Hepatocyte (in vitro differentiated cells): ENCODE data around the gene ARV1. TPM values are rescaled to one million over a fixed set of nuclear protein-coding genes. Genes with fewer than 3 reads are reported as not detected.

Source experiments
- DNase-seq: peaks from one replicate; pipeline ENCODE4 v3.0.0-alpha.2; 2016; ENCODE audit warnings: low spot score
- H2AFZ ChIP-seq: fragments of 200-600 bp; sonication (generic); 2 replicates; pipeline ENCODE4 v1.6.0; 2016; ENCODE audit warnings: antibody characterized with exemption, mild to moderate bottlenecking
- H3K27ac ChIP-seq: fragments of 200-600 bp; sonication (generic); 2 replicates; pipeline ENCODE4 v1.5.1; 2016; ENCODE audit warnings: mild to moderate bottlenecking
- H3K27me3 ChIP-seq: fragments of 200-600 bp; sonication (generic); 2 replicates; pipeline ENCODE4 v1.6.1; 2016
- H3K36me3 ChIP-seq: fragments of 200-600 bp; sonication (generic); replicated peaks from 2 replicates; pipeline ENCODE4 v1.5.1; 2016; ENCODE audit warnings: low read depth; ENCODE audit not compliant: insufficient read depth
- H3K4me1 ChIP-seq: fragments of 200-600 bp; sonication (generic); 2 replicates; pipeline ENCODE4 v1.5.1; 2016; ENCODE audit warnings: mild to moderate bottlenecking, moderate library complexity; ENCODE audit not compliant: insufficient read depth
- H3K4me2 ChIP-seq: fragments of 200-600 bp; sonication (generic); 2 replicates; pipeline ENCODE4 v1.6.0; 2016
- H3K4me3 ChIP-seq: fragments of 200-600 bp; sonication (generic); 2 replicates; pipeline ENCODE4 v1.5.1; 2016; ENCODE audit warnings: mild to moderate bottlenecking
- H3K79me2 ChIP-seq: fragments of 200-600 bp; sonication (generic); 2 replicates; pipeline ENCODE4 v1.6.0; 2017; ENCODE audit warnings: mild to moderate bottlenecking
- H3K9me2 ChIP-seq: fragments of 200-600 bp; sonication (generic); replicated peaks from 2 replicates; pipeline ENCODE4 v1.6.0; 2017; ENCODE audit warnings: mild to moderate bottlenecking; ENCODE audit not compliant: insufficient read depth
- H3K9me3 ChIP-seq: fragments of 200-600 bp; sonication (generic); 2 replicates; pipeline ENCODE4 v1.5.1; 2016; ENCODE audit warnings: low read depth, mild to moderate bottlenecking
- H4K20me1 ChIP-seq: fragments of 200-600 bp; sonication (generic); 2 replicates; pipeline ENCODE4 v1.6.0; 2016; ENCODE audit warnings: mild to moderate bottlenecking; ENCODE audit not compliant: insufficient read depth, poor library complexity, severe bottlenecking
- EZH2 ChIP-seq: fragments of 200-600 bp; sonication (generic); IDR thresholded peaks from 2 replicates; pipeline ENCODE4 v1.6.1; 2016; ENCODE audit warnings: antibody characterized with exemption, mild to moderate bottlenecking, borderline replicate concordance
- EZH2phosphoT487 ChIP-seq: fragments of 200-600 bp; sonication (generic); IDR thresholded peaks from one replicate; pipeline ENCODE4 v1.6.1; 2018; ENCODE audit warnings: antibody characterized with exemption, mild to moderate bottlenecking, low read depth, moderate library complexity; ENCODE audit not compliant: unreplicated experiment, severe bottlenecking
- WGBS: methylation state at CpG from one replicate; pipeline ENCODE4 v1.1.6; 2016; ENCODE audit warnings: low lambda C conversion rate; ENCODE audit errors: missing lambda C conversion rate; 5-methylcytosine and 5-hydroxymethylcytosine counted together
- polyA plus RNA-seq: library from polyadenylated mRNA; unstranded; fragments of >200 nt; fragmentation: Nextera tagmentation; extraction: Ambion mirVana; gene quantifications from 2 replicates; pipeline ENCODE4 v1.2.1, GENCODE V29; 2016
- total RNA-seq: library from RNA; depleted of rRNA; stranded (reverse); fragments of >200 nt; gene quantifications from 2 replicates; pipeline ENCODE4 v1.2.3, GENCODE V29; 2014
- TF ChIP-seq, protein P1 (sequence below): fragments of 200-600 bp; sonication (generic); IDR thresholded peaks from 2 replicates; pipeline ENCODE4 v1.5.1; 2016; ENCODE audit warnings: antibody characterized with exemption, mild to moderate bottlenecking; ENCODE audit not compliant: poor library complexity

The ARV1 gene
- total and polyA plus RNA-seq, 2 experiments from 2014 or later = 20.0 to 24.4 TPM

DNA sequence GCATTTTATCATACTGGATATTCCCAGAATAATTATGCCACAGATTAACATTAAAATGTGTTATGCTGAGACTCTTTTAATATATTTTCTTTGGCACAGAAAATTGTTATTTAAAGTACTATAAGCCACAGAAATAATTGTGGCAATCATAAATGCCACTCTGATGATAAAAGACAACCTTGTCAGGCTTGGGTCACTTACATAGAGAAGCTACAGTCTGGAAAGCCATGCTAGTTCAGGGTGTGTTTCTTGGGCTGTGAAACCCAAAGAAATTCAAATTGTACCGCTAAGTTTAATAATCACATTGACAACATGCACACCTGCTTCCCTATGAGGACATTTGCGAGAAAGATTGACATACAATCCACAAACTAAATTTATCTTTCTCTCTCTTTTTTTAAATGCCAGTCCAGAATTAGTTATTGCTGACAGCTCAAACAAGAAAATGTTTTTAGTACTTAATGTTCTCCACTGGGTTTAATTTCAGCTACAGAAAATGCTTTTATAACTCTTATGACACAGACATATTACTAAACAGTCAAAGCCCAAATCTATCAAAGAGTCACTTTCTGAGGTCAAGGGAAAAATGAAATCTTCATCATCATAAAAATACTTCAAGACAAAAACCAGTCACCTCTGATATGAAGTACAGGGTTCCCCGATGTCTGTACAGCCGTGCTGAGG is 38.9 kb upstream of the ARV1 start:
- no peaks in the 10 kb centered on the region for H3K27me3 ChIP-seq
- no peaks in the 10 kb centered on the region for H3K9me3 ChIP-seq
- no peaks in the 10 kb centered on the region for H4K20me1 ChIP-seq
- H3K4me3 ChIP-seq = no peak overlapping the region
- H3K27ac ChIP-seq = no peak overlapping the region
- peaks cover 12% of the 10 kb centered on the region for H3K4me1 ChIP-seq
- H3K4me2 ChIP-seq = no peak overlapping the region
- WGBS = 92% methylated on average over 4 of the region's 4 CpGs
- no peaks in the 10 kb centered on the region for H3K36me3 ChIP-seq
- H3K79me2 ChIP-seq = no peaks in the 10 kb centered on the region
- TF ChIP-seq, protein P1, sequence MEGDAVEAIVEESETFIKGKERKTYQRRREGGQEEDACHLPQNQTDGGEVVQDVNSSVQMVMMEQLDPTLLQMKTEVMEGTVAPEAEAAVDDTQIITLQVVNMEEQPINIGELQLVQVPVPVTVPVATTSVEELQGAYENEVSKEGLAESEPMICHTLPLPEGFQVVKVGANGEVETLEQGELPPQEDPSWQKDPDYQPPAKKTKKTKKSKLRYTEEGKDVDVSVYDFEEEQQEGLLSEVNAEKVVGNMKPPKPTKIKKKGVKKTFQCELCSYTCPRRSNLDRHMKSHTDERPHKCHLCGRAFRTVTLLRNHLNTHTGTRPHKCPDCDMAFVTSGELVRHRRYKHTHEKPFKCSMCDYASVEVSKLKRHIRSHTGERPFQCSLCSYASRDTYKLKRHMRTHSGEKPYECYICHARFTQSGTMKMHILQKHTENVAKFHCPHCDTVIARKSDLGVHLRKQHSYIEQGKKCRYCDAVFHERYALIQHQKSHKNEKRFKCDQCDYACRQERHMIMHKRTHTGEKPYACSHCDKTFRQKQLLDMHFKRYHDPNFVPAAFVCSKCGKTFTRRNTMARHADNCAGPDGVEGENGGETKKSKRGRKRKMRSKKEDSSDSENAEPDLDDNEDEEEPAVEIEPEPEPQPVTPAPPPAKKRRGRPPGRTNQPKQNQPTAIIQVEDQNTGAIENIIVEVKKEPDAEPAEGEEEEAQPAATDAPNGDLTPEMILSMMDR = no peak
- TF ChIP-seq EZH2 (no peak), EZH2phosphoT487 (no peak)
- H3K9me2 ChIP-seq = no peaks in the 10 kb centered on the region
- DNase-seq = no peak
- H2AFZ ChIP-seq = no peak overlapping the region

DNA sequence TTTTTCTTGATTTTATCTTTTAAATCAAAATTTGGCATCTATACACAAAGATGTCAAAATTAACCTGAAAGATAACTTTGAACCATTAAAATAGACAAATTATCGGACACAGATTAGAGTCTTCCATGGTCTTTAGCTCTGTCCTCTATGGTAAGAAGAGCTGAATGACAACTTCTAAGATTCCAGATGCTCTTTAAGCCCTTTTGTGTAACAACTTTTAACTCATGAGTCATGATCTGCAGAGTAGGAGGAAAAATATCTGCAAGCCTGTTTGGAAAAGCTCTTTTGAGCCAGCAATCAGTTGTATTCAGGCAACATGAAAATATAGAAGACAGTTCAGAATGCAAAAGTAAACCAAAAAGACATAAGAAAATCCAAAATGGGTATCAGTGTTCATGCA is 38.0 kb upstream of the ARV1 start:
- Histone ChIP-seq H3K27ac (no peak overlapping the region), H3K4me2 (no peak overlapping the region), H2AFZ (no peak overlapping the region), H3K27me3 (no peaks in the 10 kb centered on the region), H3K79me2 (no peaks in the 10 kb centered on the region), H3K36me3 (no peaks in the 10 kb centered on the region), H3K4me3 (no peak overlapping the region), H3K4me1 (peaks cover 12% of the 10 kb centered on the region), H3K9me2 (no peaks in the 10 kb centered on the region), H3K9me3 (no peaks in the 10 kb centered on the region), H4K20me1 (no peaks in the 10 kb centered on the region)
- 97% methylated on average over 1 of the region's 1 CpG for WGBS
- no peak for DNase-seq
- TF ChIP-seq EZH2phosphoT487 (no peak), EZH2 (no peak)
- TF ChIP-seq, protein P1 = no peak

DNA sequence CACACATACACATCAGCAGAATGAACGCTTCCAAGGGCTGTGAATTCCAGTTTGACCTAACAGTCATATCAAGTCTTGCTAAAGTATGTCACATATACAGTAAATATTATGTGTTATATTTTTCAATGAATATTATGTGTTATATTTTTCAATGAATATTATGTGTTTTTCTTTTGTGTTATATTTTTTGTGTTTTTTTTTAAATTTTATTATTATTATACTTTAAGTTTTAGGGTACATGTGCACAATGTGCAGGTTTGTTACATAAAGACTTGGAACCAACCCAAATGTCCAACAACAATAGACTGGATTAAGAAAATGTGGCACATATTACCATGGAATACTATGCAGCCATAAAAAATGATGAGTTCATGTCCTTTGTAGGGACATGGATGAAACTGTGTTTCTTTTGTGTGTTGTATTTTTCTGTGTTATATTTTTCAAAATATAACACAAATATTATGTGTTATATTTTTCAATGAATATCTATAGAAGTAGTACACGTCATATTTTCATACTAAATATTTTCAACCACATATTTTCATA is 35.8 kb upstream of the ARV1 start:
- TF ChIP-seq EZH2phosphoT487 = no peak
- TF ChIP-seq EZH2 = no peak
- TF ChIP-seq, protein P1 = no peak
- Histone ChIP-seq H3K9me3 (no peaks in the 10 kb centered on the region), H3K4me2 (no peak overlapping the region), H3K4me1 (peaks cover 12% of the 10 kb centered on the region), H2AFZ (no peak overlapping the region), H3K27me3 (no peaks in the 10 kb centered on the region), H3K36me3 (no peaks in the 10 kb centered on the region), H3K4me3 (no peak overlapping the region), H3K9me2 (no peaks in the 10 kb centered on the region), H3K27ac (no peak overlapping the region), H3K79me2 (no peaks in the 10 kb centered on the region), H4K20me1 (no peaks in the 10 kb centered on the region)
- no peak for DNase-seq
- 100% methylated on average over 2 of the region's 2 CpGs for WGBS
